B cell (primary cell): ENCODE results near the gene BPIFB2. TPM values are rescaled to one million over a fixed set of nuclear protein-coding genes. Genes with fewer than 3 reads are reported as not detected.

Experiments
- ATAC-seq: fragments of 200-7000 bp; cut with Tn5 transposase; one replicate; pipeline ENCODE4 v1.10.0; 2021; ENCODE audit warnings: low read depth, mild to moderate bottlenecking, moderate number of reproducible peaks, moderate library complexity
- CTCF ChIA-PET: fragments of 350-600 bp; sonication (Branson Sonifier 250); formaldehyde crosslinking; loops from one replicate; lab custom pipeline; 2021; ENCODE audit warnings: antibody characterized with exemption, inconsistent platforms; lab: Charles Lee
- POLR2A ChIA-PET: fragments of 350-600 bp; sonication (Branson Sonifier 250); formaldehyde crosslinking; loops from one replicate; lab custom pipeline; 2021; ENCODE audit warnings: antibody characterized with exemption; lab: Charles Lee
- DNase-seq: peaks from one replicate; pipeline ENCODE4 v3.0.0; 2013
- H2AFZ ChIP-seq: 2 replicates; pipeline ENCODE4 v1.6.1; 2012; ENCODE audit warnings: mild to moderate bottlenecking, low read depth, low read length; ENCODE audit not compliant: insufficient read depth, poor library complexity, severe bottlenecking
- H3K27ac ChIP-seq, 2 donors: 1 replicate in 1 of 2; 2 replicates in 1 of 2; pipeline ENCODE4 v1.5.1; 2012 to 2013; ENCODE audit warnings: low read length in 2 of 2, mild to moderate bottlenecking in 2 of 2, moderate library complexity in 1 of 2
- H3K27me3 ChIP-seq, 4 experiments: fragments of 200-600 bp in 1 of 4; sonication (generic) in 1 of 4; replicated peaks in 1 of 4; 1 replicate in 2 of 4; 2 replicates in 2 of 4; pipeline versions ENCODE4 v1.6.1 to v1.7.0; 2013 to 2016; ENCODE audit warnings: low read length in 3 of 4, mild to moderate bottlenecking in 2 of 4, mixed read lengths in 1 of 4, moderate library complexity in 1 of 4; ENCODE audit not compliant: insufficient read depth in 4 of 4, control insufficient read depth in 3 of 4; ENCODE audit errors: control extremely low read depth in 1 of 4
- H3K36me3 ChIP-seq, 2 experiments: replicated peaks in 1 of 2; 1 replicate in 1 of 2; 2 replicates in 1 of 2; pipeline versions ENCODE4 v1.6.1 to v1.7.1; 2013; ENCODE audit warnings: low read length in 1 of 2; ENCODE audit not compliant: insufficient read depth in 2 of 2, control insufficient read depth in 1 of 2; ENCODE audit errors: control extremely low read depth in 1 of 2, extremely low read depth in 1 of 2
- H3K4me1 ChIP-seq, 2 donors: fragments of 200-600 bp in 1 of 2; sonication (generic) in 1 of 2; 1 replicate in 1 of 2; 2 replicates in 1 of 2; pipeline versions ENCODE4 v1.5.1 to v1.6.1; 2013 to 2017; ENCODE audit warnings: low read length in 2 of 2; ENCODE audit not compliant: control insufficient read depth in 2 of 2, insufficient read depth in 2 of 2
- H3K4me2 ChIP-seq: replicated peaks from 2 replicates; pipeline ENCODE3; 2012; ENCODE audit warnings: mild to moderate bottlenecking, low read depth, low read length; ENCODE audit not compliant: poor library complexity, severe bottlenecking
- H3K4me3 ChIP-seq, 5 experiments: fragments of 200-600 bp in 1 of 5; sonication (generic) in 1 of 5; 1 replicate in 3 of 5; 2 replicates in 2 of 5; pipeline versions ENCODE4 v1.5.1 to v1.7.0; 2011 to 2016; ENCODE audit warnings: low read length in 4 of 5, mild to moderate bottlenecking in 4 of 5, low read depth in 2 of 5, control low read depth in 1 of 5, moderate library complexity in 1 of 5; ENCODE audit not compliant: insufficient read depth in 1 of 5; ENCODE audit errors: control extremely low read depth in 1 of 5, extremely low read depth in 1 of 5
- H3K79me2 ChIP-seq: fragments of 200-600 bp; sonication (generic); one replicate; pipeline ENCODE4 v1.6.0; 2016; ENCODE audit warnings: low read length; ENCODE audit not compliant: control insufficient read depth, insufficient read depth
- H3K9ac ChIP-seq: fragments of 200-600 bp; sonication (generic); 2 replicates; pipeline ENCODE4 v1.6.1; 2017; ENCODE audit warnings: mild to moderate bottlenecking, low read length, moderate library complexity
- H3K9me3 ChIP-seq, 3 donors: one replicate each; pipeline versions ENCODE4 v1.6.1 to v1.7.1; 2013; ENCODE audit warnings: low read length in 2 of 3; ENCODE audit not compliant: control insufficient read depth in 2 of 3, insufficient read depth in 1 of 3; ENCODE audit errors: control extremely low read depth in 1 of 3
- H4K20me1 ChIP-seq: 2 replicates; pipeline ENCODE4 v1.6.0; 2012; ENCODE audit warnings: mild to moderate bottlenecking, low read length; ENCODE audit not compliant: insufficient read depth, control insufficient read depth, poor library complexity, severe bottlenecking
- H3K27ac Mint-ChIP-seq: one replicate; pipeline ENCODE4 v1.8.0; 2021; ENCODE audit warnings: mixed read lengths
- H3K27me3 Mint-ChIP-seq: one replicate; pipeline ENCODE4 v1.8.0; 2021; ENCODE audit warnings: mixed read lengths
- H3K4me1 Mint-ChIP-seq: one replicate; pipeline ENCODE4 v1.8.0; 2021; ENCODE audit warnings: mixed read lengths
- H3K4me3 Mint-ChIP-seq: one replicate; pipeline ENCODE4 v1.8.0; 2021; ENCODE audit warnings: mixed read lengths
- H3K9me3 Mint-ChIP-seq: one replicate; pipeline ENCODE4 v1.8.0; 2022; ENCODE audit warnings: mixed read lengths; ENCODE audit not compliant: insufficient read depth
- CTCF ChIP-seq: fragments of 200-600 bp; IDR thresholded peaks from one replicate; pipeline ENCODE4 v1.8.0; 2022; ENCODE audit warnings: antibody characterized with exemption, mild to moderate bottlenecking
- EZH2 ChIP-seq: IDR thresholded peaks from 2 replicates; pipeline ENCODE4 v1.6.1; 2012; ENCODE audit warnings: borderline replicate concordance, low read depth, mild to moderate bottlenecking, moderate library complexity, low read length; ENCODE audit not compliant: insufficient read depth, poor library complexity, severe bottlenecking
- WGBS: methylation state at CpG from one replicate; pipeline ENCODE4 v1.1.5; 2013; ENCODE audit warnings: missing lambda C conversion rate; ENCODE audit not compliant: insufficient coverage; 5-methylcytosine and 5-hydroxymethylcytosine counted together
- intact Hi-C: fragments of 100-400 bp; cut with micrococcal nuclease; formaldehyde crosslinking; loops from one replicate; pipeline ENCODE4 v1.10.0; 2022
- polyA plus RNA-seq: library from polyadenylated mRNA; depleted of rRNA; stranded (reverse); fragments of >200 nt; gene quantifications from 2 replicates; pipeline ENCODE4 v1.2.3, GENCODE V29; 2012
- total RNA-seq, 2 donors: library from RNA; stranded (reverse); fragments of 120-200 nt in 1 of 2; gene quantifications; 1 replicate in 1 of 2; 2 replicates in 1 of 2; pipeline versions ENCODE4 v1.2.3 to v1.2.4, GENCODE V29; 2013 to 2022

BPIFB2 gene
- total and polyA plus RNA-seq, 2 donors (not counting 1 experiment from before 2014, with no cell fraction given) = not detected

GRCh38 chr20:33009214-33010132, 2.0 kb downstream of the BPIFB2 start:
- POLR2A ChIA-PET = no interaction called here
- peaks cover 2% of the 10 kb centered on the region for H3K4me1 Mint-ChIP-seq
- no peak for ATAC-seq
- no peak overlapping the region for H3K4me2 ChIP-seq
- H3K36me3 ChIP-seq = no peaks in the 10 kb centered on the region
- H4K20me1 ChIP-seq = no peaks in the 10 kb centered on the region
- no peaks in the 10 kb centered on the region for H3K4me1 ChIP-seq
- H3K27me3 Mint-ChIP-seq = no peaks in the 10 kb centered on the region
- H3K27me3 ChIP-seq = no peaks in the 10 kb centered on the region
- peaks cover 4% of the 10 kb centered on the region for H3K9me3 Mint-ChIP-seq
- DNase-seq = no peak
- 78% methylated on average over 16 of the region's 19 CpGs for WGBS
- no peak overlapping the region for H3K4me3 ChIP-seq
- no peak overlapping the region for H3K27ac Mint-ChIP-seq
- no peak overlapping the region for H3K9ac ChIP-seq
- no peak overlapping the region for H3K4me3 Mint-ChIP-seq
- no peaks in the 10 kb centered on the region for H3K79me2 ChIP-seq
- peaks cover 0 to 13% (median 7%) of the 10 kb centered on the region in 3 donors for H3K9me3 ChIP-seq
- H2AFZ ChIP-seq = peak overlapping the region; percentile 16
- intact Hi-C loops = no loop called here
- CTCF ChIA-PET = no interaction called here
- no peak overlapping the region for H3K27ac ChIP-seq
- TF ChIP-seq CTCF (no peak), EZH2 (no peak)

- intact Hi-C loops = no loop called here
- no peaks in the 10 kb centered on the region for H3K27me3 ChIP-seq
- POLR2A ChIA-PET = no interaction called here
These were observed 2.6 kb downstream of the BPIFB2 start for GRCh38 chr20:33010133-33010504.

More at GRCh38 chr20:33010133-33010504, 2.6 kb downstream of the BPIFB2 start:
- Histone ChIP-seq H3K79me2 (no peaks in the 10 kb centered on the region), H2AFZ (no peak overlapping the region), H3K4me2 (no peak overlapping the region), H3K27ac (no peak overlapping the region), H3K36me3 (no peaks in the 10 kb centered on the region), H4K20me1 (no peaks in the 10 kb centered on the region), H3K4me1 (no peaks in the 10 kb centered on the region), H3K4me3 (no peak overlapping the region), H3K9ac (no peak overlapping the region), H3K9me3 (peaks cover 0 to 9% (median 5%) of the 10 kb centered on the region in 3 donors)
- Mint-ChIP-seq H3K27ac (no peak overlapping the region), H3K9me3 (peaks cover 3% of the 10 kb centered on the region), H3K27me3 (no peaks in the 10 kb centered on the region), H3K4me3 (no peak overlapping the region), H3K4me1 (peaks cover 2% of the 10 kb centered on the region)
- TF ChIP-seq EZH2 (no peak), CTCF (no peak)
- WGBS = 96% methylated on average over 3 of the region's 5 CpGs
- ATAC-seq (no peak), DNase-seq (no peak)
- CTCF ChIA-PET = no interaction called here
